ENCODE measurements around the gene ST6GALNAC4. TPM values are rescaled to one million over a fixed set of nuclear protein-coding genes. Genes with fewer than 3 reads are reported as not detected.

Gene ST6GALNAC4
- total and polyA plus RNA-seq, 8 donors, result 3.7 to 33.6 (median 13.0) TPM

- Histone ChIP-seq H3K4me3 (no peak overlapping the region), H3K9me3 (no peaks in the 10 kb centered on the region), H3K36me3 (peaks cover under 1 to 55% (median 39%) of the 10 kb centered on the region in 4 donors), H3K27ac (peak overlapping the region in 4 of 5 donors; percentile 41 to 57 (median 49)), H3K27me3 (no peaks in the 10 kb centered on the region), H3K4me1 (peaks cover 42 to 82% (median 64%) of the 10 kb centered on the region in 4 donors)
- WGBS, 5 donors, result 40 to 63% (median 52%) methylated on average over 21 of the region's 21 CpGs
- intact Hi-C loops (cut with DNase I; ENCODE audit: low total_unique reads), result no loop called here
- peak in 2 of 3 donors; percentile 2 to 29 for TF ChIP-seq POLR2AphosphoS5 (IDR thresholded peaks at IDR 0.05)
- no peak for TF ChIP-seq POLR2A (IDR thresholded peaks at IDR 0.05)
- peak in 1 of 2 donors; percentile 90 for DNase-seq
These were observed 33.9 kb upstream of the ST6GALNAC4 start for GRCh38 chr9:127950513-127951289.

GRCh38 chr9:127949827-127950512 lies 33.1 kb upstream of the ST6GALNAC4 start:
- H3K27ac ChIP-seq, result peak overlapping the region in 4 of 5 donors; percentile 41 to 57 (median 49)
- intact Hi-C loops (cut with DNase I; ENCODE audit: low total_unique reads), result no loop called here
- H3K27me3 ChIP-seq, result no peaks in the 10 kb centered on the region
- peaks cover 34 to 82% (median 58%) of the 10 kb centered on the region in 4 donors for H3K4me1 ChIP-seq
- peaks cover 8 to 62% (median 46%) of the 10 kb centered on the region in 4 donors for H3K36me3 ChIP-seq
- H3K9me3 ChIP-seq, result no peaks in the 10 kb centered on the region
- no peak overlapping the region for H3K4me3 ChIP-seq
- TF ChIP-seq POLR2A (IDR thresholded peaks at IDR 0.05) (no peak), EP300 (IDR thresholded peaks at IDR 0.05) (no peak), POLR2AphosphoS5 (IDR thresholded peaks at IDR 0.05) (no peak)
- TF ChIP-seq, protein P1, sequence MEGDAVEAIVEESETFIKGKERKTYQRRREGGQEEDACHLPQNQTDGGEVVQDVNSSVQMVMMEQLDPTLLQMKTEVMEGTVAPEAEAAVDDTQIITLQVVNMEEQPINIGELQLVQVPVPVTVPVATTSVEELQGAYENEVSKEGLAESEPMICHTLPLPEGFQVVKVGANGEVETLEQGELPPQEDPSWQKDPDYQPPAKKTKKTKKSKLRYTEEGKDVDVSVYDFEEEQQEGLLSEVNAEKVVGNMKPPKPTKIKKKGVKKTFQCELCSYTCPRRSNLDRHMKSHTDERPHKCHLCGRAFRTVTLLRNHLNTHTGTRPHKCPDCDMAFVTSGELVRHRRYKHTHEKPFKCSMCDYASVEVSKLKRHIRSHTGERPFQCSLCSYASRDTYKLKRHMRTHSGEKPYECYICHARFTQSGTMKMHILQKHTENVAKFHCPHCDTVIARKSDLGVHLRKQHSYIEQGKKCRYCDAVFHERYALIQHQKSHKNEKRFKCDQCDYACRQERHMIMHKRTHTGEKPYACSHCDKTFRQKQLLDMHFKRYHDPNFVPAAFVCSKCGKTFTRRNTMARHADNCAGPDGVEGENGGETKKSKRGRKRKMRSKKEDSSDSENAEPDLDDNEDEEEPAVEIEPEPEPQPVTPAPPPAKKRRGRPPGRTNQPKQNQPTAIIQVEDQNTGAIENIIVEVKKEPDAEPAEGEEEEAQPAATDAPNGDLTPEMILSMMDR (IDR thresholded peaks at IDR 0.05), result no peak
- 56 to 61% (median 59%) methylated on average over 12 to 17 of the region's 17 CpGs for WGBS, 5 donors
- DNase-seq, result no peak

DNA sequence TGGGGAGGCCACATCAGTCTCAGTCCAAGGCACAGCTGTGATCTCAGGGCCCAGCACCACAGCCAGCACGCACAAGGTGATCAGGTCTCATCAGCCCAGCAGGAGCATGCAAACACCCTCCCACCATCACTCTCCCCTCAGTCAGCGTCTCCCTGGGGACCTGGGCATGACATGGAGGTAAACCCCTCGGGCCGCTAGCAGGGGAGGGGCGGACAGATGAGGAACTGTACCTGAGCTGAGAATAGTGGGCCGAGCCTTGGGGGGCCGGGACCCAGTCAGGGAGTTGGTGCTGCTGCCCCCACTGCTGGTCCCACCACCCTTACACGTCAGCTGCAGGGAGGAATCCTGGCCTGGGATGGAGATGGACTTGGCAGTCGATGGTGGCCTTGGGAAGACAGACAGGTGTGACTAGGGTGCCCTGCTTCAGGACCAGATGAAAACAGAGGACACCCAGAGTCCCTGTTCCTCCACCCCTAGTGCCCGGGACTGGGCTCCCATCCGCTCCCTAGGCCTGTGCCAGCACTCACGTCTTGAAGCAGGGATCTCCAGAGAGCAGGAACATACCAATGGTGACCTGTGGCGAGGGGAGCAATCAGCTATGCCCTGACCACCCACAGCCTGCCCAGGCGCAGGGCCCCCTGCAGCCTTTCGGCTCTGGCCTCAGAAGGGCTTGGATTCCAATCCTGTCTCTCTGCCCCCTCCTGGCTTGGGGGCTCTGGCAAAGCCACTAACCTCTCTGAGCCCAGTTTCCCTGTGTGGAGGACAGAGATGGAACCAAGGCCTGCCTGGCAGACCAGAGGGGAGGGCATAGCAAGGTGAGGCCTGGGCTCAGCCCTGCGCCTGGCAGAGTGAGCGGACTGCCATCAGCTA lies 31.2 kb upstream of the ST6GALNAC4 start:
- intact Hi-C loops (cut with DNase I; ENCODE audit: low total_unique reads), result no loop called here
- H3K4me1 ChIP-seq, result peaks cover 20 to 79% (median 49%) of the 10 kb centered on the region in 4 donors

DNA sequence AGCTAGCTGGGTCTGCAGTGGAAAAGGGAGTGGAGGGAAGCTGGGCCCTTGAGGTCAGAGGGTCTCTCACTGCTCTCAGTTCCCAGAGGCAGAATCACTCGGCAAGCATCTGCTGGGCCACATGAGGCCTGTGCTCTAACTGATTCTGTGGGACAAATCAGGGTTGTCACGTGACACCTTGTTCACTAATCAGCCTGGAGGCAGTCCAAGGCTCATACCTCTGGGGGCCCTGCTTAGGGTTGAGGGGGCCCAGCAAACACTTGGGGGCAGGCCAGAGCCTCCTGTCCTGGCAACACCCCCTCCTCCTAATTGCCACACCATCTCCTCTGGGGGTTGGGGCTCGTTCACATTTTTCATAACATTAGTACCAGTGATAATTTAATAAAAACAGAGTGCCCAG lies 29.9 kb upstream of the ST6GALNAC4 start:
- peaks cover 34 to 95% (median 74%) of the 10 kb centered on the region in 4 donors for H3K36me3 ChIP-seq
- TF ChIP-seq POLR2AphosphoS5 (IDR thresholded peaks at IDR 0.05) (no peak), EP300 (IDR thresholded peaks at IDR 0.05) (no peak)
- no peaks in the 10 kb centered on the region for H3K9me3 ChIP-seq
- peak overlapping the region in 3 of 5 donors; percentile 9 to 20 (median 10) for H3K27ac ChIP-seq
- no peak for DNase-seq
- intact Hi-C loops (cut with DNase I; ENCODE audit: low total_unique reads), result no loop called here
- no peak overlapping the region for H3K4me3 ChIP-seq
- peaks cover 22 to 78% (median 53%) of the 10 kb centered on the region in 4 donors for H3K4me1 ChIP-seq
- no peaks in the 10 kb centered on the region for H3K27me3 ChIP-seq
- 54 to 81% (median 57%) methylated on average over 2 to 3 of the region's 3 CpGs for WGBS, 5 donors

More for the DNA sequence above, 31.2 kb upstream of the ST6GALNAC4 start:
- 78 to 89% (median 86%) methylated on average over 12 to 17 of the region's 17 CpGs for WGBS, 5 donors
- DNase-seq, result no peak
- TF ChIP-seq POLR2AphosphoS5 (IDR thresholded peaks at IDR 0.05), result no peak
- TF ChIP-seq, protein P1 (IDR thresholded peaks at IDR 0.05), result no peak
- no peak for TF ChIP-seq EP300 (IDR thresholded peaks at IDR 0.05)
- TF ChIP-seq POLR2A (IDR thresholded peaks at IDR 0.05), result no peak
- Histone ChIP-seq H3K9me3 (no peaks in the 10 kb centered on the region), H3K27me3 (no peaks in the 10 kb centered on the region), H3K27ac (peak overlapping the region in 3 of 5 donors; percentile 4 to 42 (median 32)), H3K4me3 (no peak overlapping the region), H3K36me3 (peaks cover 24 to 81% (median 60%) of the 10 kb centered on the region in 4 donors)

Measured in stomach (tissue), 9 donors.